Fibroblast of skin of abdomen (primary cell): ENCODE results near the gene RTEL1.

Experiments
- DNase-seq: peaks from one replicate; pipeline ENCODE4 v3.0.0-alpha.2; 2013

RTEL1 gene

GRCh38 chr20:63741354-63741675, 83.2 kb downstream of the RTEL1 start:
- no peak for DNase-seq

- no peak for DNase-seq
Observed at GRCh38 chr20:63741676-63742380, 83.7 kb downstream of the RTEL1 start.

GRCh38 chr20:63742381-63743024, 84.4 kb downstream of the RTEL1 start:
- DNase-seq = no peak

- DNase-seq = no peak
Observed at GRCh38 chr20:63743210-63743970, 85.3 kb downstream of the RTEL1 start.

GRCh38 chr20:63744158-63744557, 86.0 kb downstream of the RTEL1 start:
- no peak for DNase-seq

- DNase-seq = no peak
Observed at GRCh38 chr20:63744574-63745423, 86.7 kb downstream of the RTEL1 start.

- no peak for DNase-seq
Observed at GRCh38 chr20:63745424-63745805, 87.3 kb downstream of the RTEL1 start.
